Nucleus accumbens (tissue), 56 donors: ENCODE measurements around the gene PCAT7.
"Not testable (repeated sequence)": the region's sequence is repeated elsewhere in the genome, so short reads cannot be mapped to it uniquely, and the experiment has no call there.

ENCODE experiments used
- DNase-seq, 56 donors: peaks; one replicate each; lab custom pipeline; 2025; lab: John Stamatoyannopoulos, UW

Gene PCAT7

DNA sequence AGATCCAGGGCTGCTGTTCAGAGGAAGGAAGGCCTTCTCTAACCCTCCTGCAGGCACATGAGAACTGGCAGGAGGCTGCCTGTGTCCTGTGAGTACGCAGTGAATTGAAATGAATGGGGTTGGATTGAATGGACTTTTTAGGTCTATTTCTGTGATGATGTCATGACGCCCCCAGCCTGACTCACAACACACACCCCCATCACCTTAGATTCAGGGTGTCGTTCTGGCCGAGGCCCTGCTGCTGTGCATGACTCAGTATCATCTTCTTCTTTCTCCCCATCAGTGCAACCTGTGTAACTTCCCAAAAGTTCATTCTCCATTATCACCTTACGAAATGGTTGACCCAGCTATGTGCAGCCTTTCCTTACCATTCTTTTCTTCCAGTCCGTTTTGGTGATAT lies 5.4 kb downstream of the PCAT7 start:
- peak in 4 of 56 donors; percentile 5 to 55 (median 20) for DNase-seq

- DNase-seq: no peak
These were observed 8.7 kb downstream of the PCAT7 start for GRCh38 chr9:94563548-94563947.

- DNase-seq: not testable (repeated sequence)
These were observed 9.4 kb downstream of the PCAT7 start for GRCh38 chr9:94564279-94564678.

GRCh38 chr9:94566550-94566949 lies 11.7 kb downstream of the PCAT7 start:
- DNase-seq: no peak

DNA sequence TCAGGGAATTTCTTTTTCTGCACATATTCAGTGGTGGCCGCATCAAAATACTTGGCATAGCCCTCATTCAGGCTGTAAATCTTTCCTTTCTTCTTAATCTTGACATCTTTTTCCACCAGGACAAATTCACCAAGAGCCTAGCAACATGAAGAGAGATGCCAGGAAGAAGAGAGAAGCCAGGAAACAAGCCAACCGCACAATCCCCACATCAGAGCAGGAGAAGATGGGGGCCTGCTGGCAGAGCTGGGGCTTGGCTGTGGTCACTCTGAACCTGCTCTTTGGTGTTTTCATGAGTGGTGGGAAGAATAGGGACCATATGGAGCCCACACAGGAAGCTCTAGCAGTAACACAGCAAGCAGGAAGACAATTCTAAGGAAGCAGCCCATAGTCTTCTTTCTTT lies 12.4 kb downstream of the PCAT7 start:
- no peak for DNase-seq

DNA sequence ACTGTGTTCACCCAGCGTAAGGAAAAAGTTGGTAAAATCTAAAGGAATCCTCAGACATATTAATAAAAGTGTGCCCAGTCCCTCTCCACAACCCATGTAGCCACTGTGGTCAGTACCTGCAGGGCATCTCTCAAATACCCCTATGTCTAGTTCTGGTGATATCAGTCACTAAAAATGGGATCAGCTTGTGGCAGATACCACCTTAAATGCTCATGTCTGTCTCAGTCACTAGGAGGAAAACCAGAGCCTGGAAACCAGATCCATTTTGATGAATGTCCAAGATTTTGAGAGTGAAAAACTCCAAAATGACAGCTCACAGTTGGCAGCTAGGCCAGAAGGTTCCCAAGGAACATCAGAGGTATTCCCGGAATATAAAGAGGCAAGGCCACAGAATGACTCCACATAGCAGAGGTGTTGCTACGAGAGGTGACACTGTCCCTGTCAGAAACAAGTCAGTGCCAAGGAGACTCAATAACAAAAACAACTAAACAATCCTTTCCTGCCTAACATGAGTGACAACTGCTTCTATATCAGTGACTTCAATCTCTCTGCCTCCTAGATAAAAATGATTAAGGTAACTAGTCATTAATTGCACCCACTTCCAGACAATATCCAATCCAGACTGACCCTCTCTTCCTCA lies 13.5 kb downstream of the PCAT7 start:
- DNase-seq: no peak

- no peak for DNase-seq
These were observed 14.3 kb downstream of the PCAT7 start for GRCh38 chr9:94568972-94569712.

DNA sequence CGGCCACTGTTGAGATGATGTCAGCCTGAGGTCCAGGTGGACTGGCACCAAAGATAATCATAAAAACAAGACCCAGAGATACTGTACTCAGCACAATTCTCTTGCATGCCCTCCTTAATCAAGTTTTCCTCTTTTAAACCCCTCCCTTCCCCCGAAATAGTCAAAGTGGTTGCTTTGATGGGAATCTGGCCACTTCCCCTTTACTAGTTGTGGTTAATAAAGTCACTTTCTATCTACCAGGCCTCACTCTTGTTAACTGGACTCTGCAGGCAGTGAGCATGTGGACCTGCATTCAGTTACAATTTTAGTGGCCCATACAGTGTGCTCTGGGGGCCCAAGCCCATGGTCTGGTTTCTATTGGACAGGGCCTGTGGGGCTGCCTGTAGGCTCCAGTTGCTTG lies 21.2 kb downstream of the PCAT7 start:
- no peak for DNase-seq

- DNase-seq: no peak
These were observed 22.2 kb downstream of the PCAT7 start for GRCh38 chr9:94577036-94577435.

GRCh38 chr9:94577571-94577970 lies 22.7 kb downstream of the PCAT7 start:
- DNase-seq: no peak

DNA sequence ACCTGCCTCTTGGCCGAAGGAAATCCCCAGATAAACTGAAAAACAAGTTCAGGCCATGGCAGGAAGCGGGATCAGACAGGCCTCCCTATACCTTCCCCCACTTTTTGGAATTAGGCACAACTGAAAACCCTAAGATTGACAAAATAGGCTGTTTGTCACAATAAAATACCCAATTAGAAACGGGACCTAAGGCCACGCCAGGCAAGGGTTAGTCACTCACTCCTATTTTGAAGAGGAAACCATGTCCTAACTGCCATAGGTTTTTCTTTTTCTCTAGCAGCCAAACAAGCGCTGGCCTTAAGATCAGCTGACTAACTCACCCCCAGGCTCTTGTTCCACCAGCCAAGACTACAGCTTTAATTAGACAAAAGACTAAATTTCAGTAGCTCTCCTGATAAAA lies 26.8 kb downstream of the PCAT7 start:
- no peak for DNase-seq

DNA sequence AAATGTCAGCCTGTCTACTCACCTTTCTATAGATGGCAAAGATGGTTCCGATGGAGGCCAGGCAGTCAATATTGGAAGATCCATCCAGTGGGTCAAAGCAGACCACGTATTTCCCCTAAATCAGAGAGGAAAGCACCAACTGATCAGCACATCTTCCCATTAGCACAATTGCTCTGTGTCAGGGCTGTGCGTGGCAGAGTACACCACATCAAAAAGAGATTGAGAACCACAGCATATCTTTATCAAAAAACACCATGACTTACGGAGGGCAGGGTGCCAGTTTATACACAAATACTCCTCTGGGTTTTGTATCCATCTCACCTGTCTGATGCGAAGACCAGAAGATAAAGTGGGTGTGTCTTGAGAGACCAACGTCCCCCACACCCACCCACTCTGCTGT lies 29.7 kb downstream of the PCAT7 start:
- no peak for DNase-seq

DNA sequence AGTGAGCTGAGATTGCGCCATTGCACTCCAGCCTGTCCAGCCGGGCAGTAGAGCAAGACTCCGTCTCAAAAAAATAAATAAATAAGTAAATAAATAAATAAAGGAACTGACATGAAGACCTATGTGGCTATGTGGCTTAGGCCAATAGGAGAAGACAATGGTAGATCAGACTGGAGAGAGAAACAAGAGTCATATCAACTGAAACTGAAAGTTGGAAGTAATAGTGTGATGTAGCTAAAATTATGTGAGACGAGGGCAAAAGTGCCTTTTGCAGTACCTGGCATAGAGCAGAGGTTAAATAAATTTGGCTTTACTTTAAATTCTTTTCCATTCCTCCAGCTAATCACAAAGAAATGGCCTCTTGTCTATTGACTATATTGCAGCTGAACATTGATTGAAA lies 31.4 kb downstream of the PCAT7 start:
- DNase-seq: no peak

DNA sequence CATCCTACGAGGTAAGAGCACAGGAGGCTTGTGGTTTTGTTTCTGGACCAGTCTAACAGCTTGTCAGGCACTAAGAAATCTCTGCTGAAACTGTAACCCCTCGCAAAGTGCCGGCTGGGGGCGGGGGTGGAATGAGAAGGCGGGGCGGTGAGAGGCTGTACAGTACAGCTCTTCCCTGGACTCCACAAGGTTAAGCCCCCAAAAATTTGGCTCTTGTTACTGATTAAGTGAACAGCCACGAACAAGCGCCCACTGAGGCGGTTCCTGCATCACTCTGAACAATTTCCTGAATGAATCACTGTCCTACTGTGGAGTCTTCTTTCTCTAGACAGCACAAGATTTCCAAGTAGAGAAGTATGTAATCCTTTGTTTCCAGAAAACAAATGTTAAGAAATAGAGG lies 31.9 kb downstream of the PCAT7 start:
- no peak for DNase-seq

DNA sequence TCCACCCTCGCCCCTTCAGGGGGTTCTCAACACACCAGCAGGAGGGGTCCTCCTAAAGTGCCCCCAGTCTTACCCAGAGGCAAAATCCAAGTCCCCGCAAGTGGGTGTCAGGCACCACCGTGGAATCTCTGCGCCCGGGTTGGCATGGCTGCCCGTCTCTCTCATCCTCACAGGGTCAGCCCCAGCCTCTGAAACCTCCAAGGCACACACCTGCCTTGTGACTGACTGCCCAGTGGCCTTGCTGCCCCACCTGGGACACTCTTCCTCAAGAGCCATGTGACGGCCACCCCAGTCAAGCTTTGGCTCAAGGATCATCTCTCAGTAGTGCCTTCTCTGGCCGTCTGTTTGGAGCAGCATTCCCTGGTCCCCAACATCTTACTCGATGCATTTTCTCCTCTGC lies 33.8 kb downstream of the PCAT7 start:
- DNase-seq: no peak

GRCh38 chr9:94591046-94591545 lies 36.2 kb downstream of the PCAT7 start:
- DNase-seq: not testable (repeated sequence)

- DNase-seq: no peak
These were observed 37.0 kb downstream of the PCAT7 start for GRCh38 chr9:94591876-94592275.

DNA sequence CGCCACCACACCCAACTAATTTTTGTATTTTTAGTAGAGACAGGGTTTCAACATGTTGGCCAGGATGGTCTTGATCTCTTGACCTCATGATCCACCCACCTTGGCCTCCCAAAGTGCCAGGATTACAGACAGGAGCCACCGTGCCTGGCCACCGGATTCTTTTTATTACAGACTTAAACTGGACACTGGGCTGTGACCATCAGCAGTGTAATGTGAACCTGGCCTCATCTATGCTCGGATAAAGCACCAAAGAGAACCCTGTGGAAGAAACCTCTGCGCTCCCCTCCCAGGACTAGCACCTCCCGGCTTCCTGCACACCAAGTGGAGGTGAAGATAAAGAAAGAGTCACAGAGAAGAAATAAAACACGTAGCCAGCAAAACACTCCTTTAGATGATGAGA lies 37.8 kb downstream of the PCAT7 start:
- DNase-seq: not testable (repeated sequence)

- no peak for DNase-seq
These were observed 38.8 kb downstream of the PCAT7 start, which contains the start of gene FBP2 for GRCh38 chr9:94593459-94594345. FBP2 (minus strand) TSS chr9:94593824; CDS start chr9:94593726, 98 bp downstream.

- no peak for DNase-seq
These were observed 44.2 kb downstream of the PCAT7 start for GRCh38 chr9:94599102-94599501.

- no peak for DNase-seq
These were observed 45.4 kb downstream of the PCAT7 start for GRCh38 chr9:94600258-94600657.
